ENCODE data around the gene PPP1R3E.
"Not testable (repeated sequence)": the region's sequence is repeated elsewhere in the genome, so short reads cannot be mapped to it uniquely, and the experiment has no call there.

DNA sequence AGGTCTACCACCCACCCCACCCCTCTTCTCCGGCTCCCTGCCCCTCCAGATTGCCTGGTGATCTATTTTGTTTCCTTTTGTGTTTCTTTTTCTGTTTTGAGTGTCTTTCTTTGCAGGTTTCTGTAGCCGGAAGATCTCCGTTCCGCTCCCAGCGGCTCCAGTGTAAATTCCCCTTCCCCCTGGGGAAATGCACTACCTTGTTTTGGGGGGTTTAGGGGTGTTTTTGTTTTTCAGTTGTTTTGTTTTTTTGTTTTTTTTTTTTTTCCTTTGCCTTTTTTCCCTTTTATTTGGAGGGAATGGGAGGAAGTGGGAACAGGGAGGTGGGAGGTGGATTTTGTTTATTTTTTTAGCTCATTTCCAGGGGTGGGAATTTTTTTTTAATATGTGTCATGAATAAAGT lies 23.1 kb upstream of the PPP1R3E start:
- TF ChIP-seq, protein P1, sequence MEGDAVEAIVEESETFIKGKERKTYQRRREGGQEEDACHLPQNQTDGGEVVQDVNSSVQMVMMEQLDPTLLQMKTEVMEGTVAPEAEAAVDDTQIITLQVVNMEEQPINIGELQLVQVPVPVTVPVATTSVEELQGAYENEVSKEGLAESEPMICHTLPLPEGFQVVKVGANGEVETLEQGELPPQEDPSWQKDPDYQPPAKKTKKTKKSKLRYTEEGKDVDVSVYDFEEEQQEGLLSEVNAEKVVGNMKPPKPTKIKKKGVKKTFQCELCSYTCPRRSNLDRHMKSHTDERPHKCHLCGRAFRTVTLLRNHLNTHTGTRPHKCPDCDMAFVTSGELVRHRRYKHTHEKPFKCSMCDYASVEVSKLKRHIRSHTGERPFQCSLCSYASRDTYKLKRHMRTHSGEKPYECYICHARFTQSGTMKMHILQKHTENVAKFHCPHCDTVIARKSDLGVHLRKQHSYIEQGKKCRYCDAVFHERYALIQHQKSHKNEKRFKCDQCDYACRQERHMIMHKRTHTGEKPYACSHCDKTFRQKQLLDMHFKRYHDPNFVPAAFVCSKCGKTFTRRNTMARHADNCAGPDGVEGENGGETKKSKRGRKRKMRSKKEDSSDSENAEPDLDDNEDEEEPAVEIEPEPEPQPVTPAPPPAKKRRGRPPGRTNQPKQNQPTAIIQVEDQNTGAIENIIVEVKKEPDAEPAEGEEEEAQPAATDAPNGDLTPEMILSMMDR (conservative IDR thresholded peaks at IDR 0.05 in 1 of 2, IDR thresholded peaks at IDR 0.05 in 1 of 2; ENCODE audit: extremely low read depth in 1 of 2, insufficient read depth in 1 of 2, low read depth in 1 of 2, low read length in 2 of 2) = not testable (repeated sequence)
- TF ChIP-seq EZH2 (IDR thresholded peaks at IDR 0.05; ENCODE audit: borderline replicate concordance, low read length) = not testable (repeated sequence)

Data from mammary epithelial cell (primary cell).